Fibroblast of skin of left quadriceps (primary cell): ENCODE measurements around the gene AXIN2.
A peak's percentile ranks its signal among the peaks of the same experiment; 100 is the strongest.
"Not testable (repeated sequence)": the region's sequence is repeated elsewhere in the genome, so short reads cannot be mapped to it uniquely, and the experiment has no call there.

Experiments used
- DNase-seq, 2 experiments: peaks; one replicate each; pipeline ENCODE4 v3.0.0-alpha.2; 2013; ENCODE audit warnings: low read depth in 2 of 2

Gene AXIN2

DNA sequence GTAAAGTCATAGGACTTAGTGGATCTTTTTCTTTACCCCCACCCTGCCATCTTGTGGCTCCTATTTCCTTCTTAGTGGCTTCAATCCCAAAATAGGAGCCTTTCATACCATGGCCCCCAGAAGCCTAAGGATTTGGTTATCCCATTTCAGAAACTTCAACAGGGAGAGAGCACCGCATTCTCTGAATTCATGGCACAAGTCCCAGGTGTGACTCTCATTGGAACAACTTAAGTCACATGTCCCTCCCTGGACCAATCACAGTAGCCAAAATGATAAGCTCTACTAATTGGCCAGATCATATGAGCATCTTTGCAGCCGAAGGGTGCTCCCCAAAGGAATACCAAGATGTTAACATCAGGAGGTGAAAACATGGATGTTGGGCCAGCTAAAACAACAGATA lies 43.2 kb downstream of the AXIN2 start:
- DNase-seq = no peak

DNA sequence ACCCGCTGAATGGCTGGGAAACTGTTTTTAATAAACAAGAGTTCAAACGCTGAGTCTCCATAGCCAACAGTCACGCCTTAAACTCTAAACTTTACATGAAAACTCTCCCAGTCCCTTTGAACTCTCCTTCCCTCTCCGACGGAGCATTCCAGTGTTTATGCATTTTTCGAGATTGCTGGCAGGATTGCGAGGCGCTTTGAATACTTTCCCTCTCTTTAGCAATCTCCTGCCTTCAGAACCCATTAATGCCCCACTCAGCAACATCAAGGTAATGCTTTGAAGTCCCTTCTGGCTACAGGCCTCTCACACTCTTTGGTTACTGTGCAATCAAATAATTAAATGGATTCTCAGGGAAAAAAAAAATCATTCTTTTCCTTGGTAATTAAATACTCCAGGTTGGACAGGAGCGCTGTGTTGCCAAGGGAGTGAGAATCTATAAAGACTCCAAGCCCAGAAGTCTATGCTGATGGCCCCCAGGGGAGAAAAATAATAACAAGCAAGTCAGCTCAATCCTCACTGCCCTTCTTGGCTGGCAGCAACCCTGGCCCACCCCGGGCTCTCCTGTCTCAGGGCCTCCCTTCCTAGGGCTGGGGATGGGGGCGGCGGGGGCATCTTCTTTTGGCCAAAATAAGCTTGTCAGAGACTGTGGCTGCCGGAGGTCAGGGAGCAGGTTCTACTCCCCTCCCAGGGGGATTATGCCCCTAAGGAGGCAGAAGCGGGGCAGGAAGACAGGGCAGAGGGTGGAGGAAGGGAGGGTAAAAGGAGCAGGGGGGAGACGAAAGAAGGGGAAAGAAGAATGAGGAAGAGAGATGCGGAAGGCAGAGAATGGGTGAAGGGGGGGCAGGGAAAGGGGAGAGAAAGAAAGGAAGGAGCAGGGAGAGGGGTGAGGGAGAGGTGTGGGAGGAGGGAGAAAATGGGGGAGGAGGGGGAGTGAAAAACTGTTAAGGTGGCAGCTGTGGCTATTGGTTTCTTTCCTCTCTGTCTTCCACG lies 45.2 kb downstream of the AXIN2 start:
- peak in 1 of 2 experiments; percentile 44 for DNase-seq

DNA sequence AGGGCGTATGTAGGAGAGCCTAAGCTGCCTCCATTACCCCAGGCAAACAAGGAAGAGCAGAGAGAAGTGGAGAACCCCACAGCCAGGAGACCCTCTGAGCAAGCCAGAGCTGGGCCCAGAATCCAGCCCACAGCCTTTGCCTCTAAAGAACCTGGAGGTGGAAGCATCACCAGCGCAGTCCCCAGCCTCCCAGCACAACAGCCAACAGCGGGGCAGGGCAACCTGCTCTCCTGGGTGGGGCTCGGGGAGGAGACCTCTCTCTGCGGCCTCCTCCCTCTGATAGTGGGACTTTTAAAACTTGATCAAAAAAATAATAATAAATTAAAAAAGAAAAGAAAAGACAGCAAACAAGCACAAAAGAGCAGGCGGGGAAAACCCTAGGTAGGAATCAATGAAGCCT lies 45.9 kb downstream of the AXIN2 start:
- DNase-seq = no peak

DNA sequence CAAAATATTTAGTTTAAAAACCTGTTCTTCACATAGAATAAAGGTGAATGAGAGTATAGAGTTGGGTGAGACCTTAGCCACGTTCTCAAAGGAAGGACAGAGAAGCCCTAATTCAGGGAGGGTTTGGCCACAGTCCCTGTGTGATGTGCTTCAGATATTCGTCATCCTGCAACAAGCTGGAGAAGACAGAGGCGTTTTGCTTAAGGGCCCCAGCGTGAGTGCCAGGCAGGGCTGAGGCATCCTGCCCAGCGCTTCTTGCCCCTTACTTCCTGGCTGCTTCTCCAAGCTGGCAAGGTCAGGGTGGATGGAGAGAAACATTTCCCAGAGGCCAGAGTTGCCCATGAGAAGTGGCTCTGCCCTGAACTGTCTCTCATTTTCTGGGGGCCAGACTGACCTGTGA lies 46.9 kb downstream of the AXIN2 start:
- no peak for DNase-seq

GRCh38 chr17:65514082-65514481 lies 47.4 kb downstream of the AXIN2 start:
- peak; percentile 57 to 58 for DNase-seq

DNA sequence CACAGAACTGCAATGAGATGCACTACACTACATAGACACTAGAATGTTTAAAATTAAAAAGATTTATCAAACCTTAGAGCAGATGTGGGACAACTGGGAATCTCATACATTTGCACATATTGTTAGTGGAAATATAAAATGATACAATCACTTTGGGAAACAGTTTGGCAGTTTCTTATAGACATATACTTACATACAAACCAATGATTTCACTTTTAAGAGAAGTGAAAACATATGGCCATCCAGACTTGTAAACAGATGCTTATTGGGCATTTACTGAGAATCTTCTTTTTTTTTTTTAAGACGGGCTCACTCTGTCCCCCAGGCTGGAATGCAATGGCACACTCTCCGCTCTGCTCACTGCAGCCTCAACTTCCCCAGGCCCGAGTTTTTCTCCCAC lies 50.1 kb downstream of the AXIN2 start:
- DNase-seq = no peak

DNA sequence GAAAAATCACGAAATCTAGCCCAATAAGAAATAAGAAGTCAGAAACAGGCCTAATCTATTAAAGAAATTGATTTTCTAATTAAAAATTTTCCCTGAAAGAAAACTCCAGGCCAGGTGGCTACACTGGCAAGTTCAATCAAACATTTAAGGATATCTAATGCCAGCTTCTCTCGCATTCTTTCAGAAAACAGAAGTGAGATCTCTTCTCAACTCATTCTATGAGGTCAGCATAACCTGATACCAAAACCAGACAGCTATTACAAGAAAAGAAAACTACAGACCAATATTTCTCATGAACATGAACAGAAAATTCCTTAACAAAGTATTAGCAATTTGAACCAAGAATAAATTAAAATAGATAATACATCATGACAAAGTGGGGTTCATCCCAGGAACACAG lies 52.4 kb downstream of the AXIN2 start:
- DNase-seq = no peak

- not testable (repeated sequence) for DNase-seq
Observed at GRCh38 chr17:65504673-65505072, 56.8 kb downstream of the AXIN2 start.

DNA sequence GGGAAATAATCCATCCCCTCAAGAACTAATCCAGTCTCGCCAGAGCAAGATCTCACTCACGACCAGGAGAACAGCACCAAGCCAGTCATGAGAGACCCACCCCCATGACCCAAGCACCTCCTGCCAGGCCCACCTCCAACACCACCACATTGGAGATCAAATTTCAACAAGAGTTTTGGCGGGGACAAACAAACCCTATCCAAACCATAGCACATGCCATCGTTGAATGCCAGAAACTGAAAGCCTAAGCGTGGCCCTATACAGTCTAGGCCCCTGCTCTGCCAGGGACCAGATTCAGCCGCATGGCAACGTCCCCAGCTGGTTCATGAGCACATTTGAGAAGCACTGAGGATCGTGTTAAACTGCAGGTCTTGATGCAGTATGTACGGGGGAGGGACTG lies 57.3 kb downstream of the AXIN2 start:
- no peak for DNase-seq

- DNase-seq = no peak
Observed at GRCh38 chr17:65503557-65503956, 57.9 kb downstream of the AXIN2 start.

DNA sequence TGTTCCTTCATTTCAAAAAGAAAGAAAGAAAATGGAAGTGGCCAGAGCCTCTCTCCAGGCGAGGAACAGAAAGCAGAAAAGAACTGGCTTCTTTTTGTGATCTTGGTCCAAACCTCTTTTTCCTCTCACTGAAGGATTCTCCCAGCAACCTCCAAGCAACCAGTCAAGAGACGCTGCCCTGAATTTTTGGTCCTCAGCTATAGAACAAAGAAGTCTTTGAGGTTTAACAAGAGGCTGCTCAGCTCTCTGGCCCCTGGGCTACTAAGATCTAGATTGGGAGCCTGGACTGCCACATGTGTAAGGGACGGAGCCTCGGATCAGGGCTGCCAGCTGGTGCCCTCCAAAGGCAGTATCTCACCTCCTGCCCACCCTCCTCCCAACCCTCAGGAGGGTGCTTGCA lies 62.6 kb downstream of the AXIN2 start:
- DNase-seq = no peak

GRCh38 chr17:65496801-65497200 lies 64.6 kb downstream of the AXIN2 start:
- DNase-seq = no peak

GRCh38 chr17:65495122-65496055 lies 66.1 kb downstream of the AXIN2 start:
- no peak for DNase-seq

- DNase-seq = peak; percentile 13 to 16
Observed at GRCh38 chr17:65489413-65490155, 71.9 kb downstream of the AXIN2 start.

GRCh38 chr17:65488665-65489064 lies 72.8 kb downstream of the AXIN2 start:
- no peak for DNase-seq

- no peak for DNase-seq
Observed at GRCh38 chr17:65487990-65488389, 73.5 kb downstream of the AXIN2 start.

DNA sequence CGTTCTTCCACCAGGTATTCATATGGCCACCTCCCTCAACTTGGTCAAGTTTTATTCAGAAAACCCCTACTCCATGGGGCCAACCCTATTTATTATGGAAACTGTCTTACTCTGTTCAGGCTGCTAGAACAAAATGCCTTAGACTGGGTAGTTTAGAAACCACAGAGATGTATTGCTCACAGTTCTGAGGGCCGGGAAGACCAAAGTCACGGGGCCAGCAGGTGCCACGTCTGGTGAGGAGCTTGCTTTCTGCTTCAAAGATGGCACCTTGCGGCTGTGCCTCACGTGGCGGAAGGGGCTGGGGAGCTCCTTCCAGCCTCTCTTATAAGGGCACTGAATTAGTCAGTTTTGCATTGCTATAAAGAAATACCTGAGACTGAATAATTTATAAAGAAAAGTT lies 74.3 kb downstream of the AXIN2 start:
- no peak for DNase-seq

- DNase-seq = no peak
Observed at GRCh38 chr17:65485388-65486299, 75.8 kb downstream of the AXIN2 start.

- not testable (repeated sequence) for DNase-seq
Observed at GRCh38 chr17:65484405-65484804, 77.0 kb downstream of the AXIN2 start.

DNA sequence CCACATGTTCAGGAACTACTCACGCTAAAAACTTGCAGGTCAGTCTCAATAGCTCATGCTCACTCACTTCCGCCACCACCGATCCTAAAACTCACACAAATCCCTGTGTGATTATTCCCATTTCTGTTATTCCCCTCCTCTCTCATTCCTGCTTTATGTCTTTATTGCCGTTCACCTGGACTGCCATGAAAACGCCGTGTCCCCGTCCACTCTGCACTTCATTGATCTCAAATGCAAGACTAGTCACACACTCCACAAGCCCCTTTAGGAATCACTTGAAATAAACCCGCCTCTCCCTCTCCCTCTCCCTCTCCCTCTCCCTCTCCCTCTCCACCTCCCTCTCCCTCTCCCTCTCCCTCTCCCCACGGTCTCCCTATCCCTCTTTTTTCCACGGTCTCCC lies 78.0 kb downstream of the AXIN2 start:
- DNase-seq = no peak

DNA sequence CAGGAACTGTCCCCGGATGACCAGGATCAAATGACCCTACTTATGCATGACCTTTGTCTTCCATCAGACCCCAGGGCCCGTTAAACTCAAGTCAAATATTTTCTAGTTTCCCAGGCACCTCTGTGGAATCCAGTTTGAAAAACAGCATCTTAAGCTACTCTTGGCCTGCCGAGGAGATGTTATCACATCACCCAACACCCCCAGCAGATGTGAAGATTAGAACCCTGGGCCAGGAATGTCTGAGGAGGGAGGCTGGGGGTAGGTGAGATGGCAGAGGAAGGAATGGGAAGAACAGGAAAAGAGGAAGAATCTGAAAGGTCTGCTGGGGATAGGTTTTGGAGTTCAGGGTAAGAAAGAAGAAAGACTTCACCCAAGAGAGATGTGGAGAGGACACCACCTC lies 79.2 kb downstream of the AXIN2 start:
- DNase-seq = no peak
